Muscle layer of colon (tissue), 2 donors: ENCODE measurements around the gene SOS2.

Experiments
- H3K27ac ChIP-seq: one replicate; pipeline ENCODE4 v1.7.0; 2013; ENCODE audit warnings: low read depth, mild to moderate bottlenecking, low read length, moderate library complexity
- H3K27me3 ChIP-seq, 2 donors: one replicate each; pipeline ENCODE4 v1.7.0; 2013; ENCODE audit warnings: low read length in 2 of 2, mild to moderate bottlenecking in 2 of 2; ENCODE audit not compliant: insufficient read depth in 2 of 2, control insufficient read depth in 1 of 2
- H3K36me3 ChIP-seq: one replicate; pipeline ENCODE4 v1.7.0; 2013; ENCODE audit warnings: mild to moderate bottlenecking, low read length; ENCODE audit not compliant: insufficient read depth
- H3K4me1 ChIP-seq: one replicate; pipeline ENCODE4 v1.7.0; 2013; ENCODE audit warnings: mild to moderate bottlenecking, low read length; ENCODE audit not compliant: insufficient read depth
- H3K4me3 ChIP-seq, 2 donors: one replicate each; pipeline ENCODE4 v1.7.0; 2013; ENCODE audit warnings: low read length in 2 of 2, low read depth in 1 of 2, mild to moderate bottlenecking in 1 of 2, moderate library complexity in 1 of 2
- H3K9ac ChIP-seq: one replicate; pipeline ENCODE4 v1.7.0; 2013; ENCODE audit warnings: low read length
- H3K9me3 ChIP-seq: one replicate; pipeline ENCODE4 v1.7.0; 2013; ENCODE audit warnings: mild to moderate bottlenecking, low read length
- donor health status: abdominal sarcoma.
- donor health status: Adenocarcinoma of cecum.

SOS2 gene

GRCh38 chr14:50242566-50243310 is 11.4 kb upstream of the SOS2 start:
- Histone ChIP-seq H3K27me3 (no peaks in the 10 kb centered on the region), H3K4me1 (no peaks in the 10 kb centered on the region), H3K27ac (no peak overlapping the region), H3K9ac (no peak overlapping the region), H3K36me3 (no peaks in the 10 kb centered on the region), H3K9me3 (no peaks in the 10 kb centered on the region), H3K4me3 (no peak overlapping the region)

GRCh38 chr14:50242096-50242495 is 10.7 kb upstream of the SOS2 start:
- Histone ChIP-seq H3K4me1 (no peaks in the 10 kb centered on the region), H3K9me3 (no peaks in the 10 kb centered on the region), H3K9ac (no peak overlapping the region), H3K4me3 (no peak overlapping the region), H3K36me3 (no peaks in the 10 kb centered on the region), H3K27me3 (no peaks in the 10 kb centered on the region), H3K27ac (no peak overlapping the region)

GRCh38 chr14:50237427-50237826 is 6.0 kb upstream of the SOS2 start:
- Histone ChIP-seq H3K27ac (no peak overlapping the region), H3K4me3 (no peak overlapping the region), H3K36me3 (no peaks in the 10 kb centered on the region), H3K9me3 (no peaks in the 10 kb centered on the region), H3K4me1 (peaks cover 8% of the 10 kb centered on the region), H3K27me3 (no peaks in the 10 kb centered on the region), H3K9ac (no peak overlapping the region)

GRCh38 chr14:50233951-50234250 is 2.5 kb upstream of the SOS2 start:
- no peak overlapping the region for H3K9ac ChIP-seq
- H3K27ac ChIP-seq: no peak overlapping the region
- no peaks in the 10 kb centered on the region for H3K9me3 ChIP-seq
- H3K4me1 ChIP-seq: peaks cover 21% of the 10 kb centered on the region
- no peaks in the 10 kb centered on the region for H3K27me3 ChIP-seq
- H3K36me3 ChIP-seq: no peaks in the 10 kb centered on the region
- no peak overlapping the region for H3K4me3 ChIP-seq

GRCh38 chr14:50233166-50233950 is 2.0 kb upstream of the SOS2 start:
- no peaks in the 10 kb centered on the region for H3K36me3 ChIP-seq
- no peak overlapping the region for H3K4me3 ChIP-seq
- H3K9me3 ChIP-seq: no peaks in the 10 kb centered on the region
- no peaks in the 10 kb centered on the region for H3K27me3 ChIP-seq
- peak overlapping the region; percentile 21 for H3K27ac ChIP-seq
- peaks cover 26% of the 10 kb centered on the region for H3K4me1 ChIP-seq
- H3K9ac ChIP-seq: no peak overlapping the region

- peak overlapping the region; percentile 96 for H3K27ac ChIP-seq
- no peaks in the 10 kb centered on the region for H3K36me3 ChIP-seq
- no peaks in the 10 kb centered on the region for H3K9me3 ChIP-seq
- H3K4me3 ChIP-seq: peak overlapping the region; percentile 68 to 78
- H3K4me1 ChIP-seq: peaks cover 27% of the 10 kb centered on the region
- no peaks in the 10 kb centered on the region for H3K27me3 ChIP-seq
- H3K9ac ChIP-seq: peak overlapping the region; percentile 61
Observed at GRCh38 chr14:50232276-50232642, 881 bp upstream of the SOS2 start.

GRCh38 chr14:50230701-50231474 is 490 bp downstream of the SOS2 start:
- Histone ChIP-seq H3K27ac (peak overlapping the region; percentile 96), H3K36me3 (no peaks in the 10 kb centered on the region), H3K27me3 (no peaks in the 10 kb centered on the region), H3K4me3 (peak overlapping the region; percentile 66 to 96), H3K9ac (peak overlapping the region; percentile 86), H3K9me3 (no peaks in the 10 kb centered on the region), H3K4me1 (peaks cover 38% of the 10 kb centered on the region)

GRCh38 chr14:50230401-50230700 is 1.0 kb downstream of the SOS2 start:
- no peaks in the 10 kb centered on the region for H3K9me3 ChIP-seq
- H3K27ac ChIP-seq: peak overlapping the region; percentile 79
- peak overlapping the region; percentile 66 to 96 for H3K4me3 ChIP-seq
- no peaks in the 10 kb centered on the region for H3K27me3 ChIP-seq
- H3K9ac ChIP-seq: peak overlapping the region; percentile 86
- peaks cover 43% of the 10 kb centered on the region for H3K4me1 ChIP-seq
- H3K36me3 ChIP-seq: no peaks in the 10 kb centered on the region

GRCh38 chr14:50229681-50230080 is 1.7 kb downstream of the SOS2 start:
- Histone ChIP-seq H3K27ac (peak overlapping the region; percentile 35), H3K9me3 (no peaks in the 10 kb centered on the region), H3K36me3 (no peaks in the 10 kb centered on the region), H3K27me3 (no peaks in the 10 kb centered on the region), H3K4me3 (peak overlapping the region in 1 of 2 donors; percentile 66), H3K9ac (peak overlapping the region; percentile 86), H3K4me1 (peaks cover 46% of the 10 kb centered on the region)

GRCh38 chr14:50228313-50228712 is 3.1 kb downstream of the SOS2 start:
- H3K4me1 ChIP-seq: peaks cover 46% of the 10 kb centered on the region
- H3K27ac ChIP-seq: no peak overlapping the region
- no peaks in the 10 kb centered on the region for H3K27me3 ChIP-seq
- no peaks in the 10 kb centered on the region for H3K9me3 ChIP-seq
- H3K36me3 ChIP-seq: no peaks in the 10 kb centered on the region
- no peak overlapping the region for H3K9ac ChIP-seq
- no peak overlapping the region for H3K4me3 ChIP-seq

- Histone ChIP-seq H3K27ac (peak overlapping the region; percentile 8), H3K4me1 (peaks cover 47% of the 10 kb centered on the region), H3K9me3 (no peaks in the 10 kb centered on the region), H3K36me3 (no peaks in the 10 kb centered on the region), H3K9ac (no peak overlapping the region), H3K27me3 (no peaks in the 10 kb centered on the region), H3K4me3 (no peak overlapping the region)
Observed at GRCh38 chr14:50225974-50226297, 5.4 kb downstream of the SOS2 start.
